Ascending aorta (tissue), 2 donors: ENCODE results near the gene MAD2L1BP. TPM values are rescaled to one million over a fixed set of nuclear protein-coding genes. Genes with fewer than 3 reads are reported as not detected.

Source experiments
- DNase-seq, 2 donors: peaks; one replicate each; pipeline ENCODE4 v3.0.0-alpha.2; 2019; ENCODE audit warnings: low spot score in 2 of 2
- H3K27ac ChIP-seq, 2 donors: fragments of 200-600 bp; sonication (generic); one replicate each; pipeline ENCODE4 v1.5.1; 2016 to 2017; ENCODE audit warnings: mild to moderate bottlenecking in 1 of 2
- H3K27me3 ChIP-seq: fragments of 200-600 bp; sonication (generic); one replicate; pipeline ENCODE4 v1.5.1; 2017
- H3K36me3 ChIP-seq, 2 donors: fragments of 200-600 bp; sonication (generic); one replicate each; pipeline ENCODE4 v1.5.1; 2016
- H3K4me1 ChIP-seq, 2 donors: fragments of 200-600 bp; sonication (generic); one replicate each; pipeline ENCODE4 v1.5.1; 2016 to 2017; ENCODE audit warnings: mild to moderate bottlenecking in 1 of 2
- H3K4me3 ChIP-seq, 2 donors: fragments of 200-600 bp; sonication (generic); one replicate each; pipeline ENCODE4 v1.5.1; 2016 to 2017; ENCODE audit warnings: mild to moderate bottlenecking in 1 of 2
- H3K9me3 ChIP-seq, 2 donors: fragments of 200-600 bp; sonication (generic); one replicate each; pipeline ENCODE4 v1.5.1; 2016
- intact Hi-C: fragments of 100-400 bp; cut with DNase I; formaldehyde crosslinking; loops from one replicate; pipeline ENCODE4 v1.15.1; 2023
- total RNA-seq: library from RNA; depleted of rRNA; stranded (reverse); fragments of >200 nt; gene quantifications from one replicate; pipeline ENCODE4 v1.1.0, GENCODE V29; 2016
- TF ChIP-seq, protein P1 (sequence below), 3 experiments: fragments of 200-600 bp in 2 of 3; fragments of 450-650 bp in 1 of 3; sonication (generic) in 2 of 3; IDR thresholded peaks; one replicate each; pipeline ENCODE4 v1.5.1; 2016 to 2019; ENCODE audit warnings: antibody characterized with exemption in 3 of 3, mild to moderate bottlenecking in 1 of 3, moderate library complexity in 1 of 3

The MAD2L1BP gene
- total RNA-seq, 1 donor from 2014 or later, result 15.0 TPM

DNA sequence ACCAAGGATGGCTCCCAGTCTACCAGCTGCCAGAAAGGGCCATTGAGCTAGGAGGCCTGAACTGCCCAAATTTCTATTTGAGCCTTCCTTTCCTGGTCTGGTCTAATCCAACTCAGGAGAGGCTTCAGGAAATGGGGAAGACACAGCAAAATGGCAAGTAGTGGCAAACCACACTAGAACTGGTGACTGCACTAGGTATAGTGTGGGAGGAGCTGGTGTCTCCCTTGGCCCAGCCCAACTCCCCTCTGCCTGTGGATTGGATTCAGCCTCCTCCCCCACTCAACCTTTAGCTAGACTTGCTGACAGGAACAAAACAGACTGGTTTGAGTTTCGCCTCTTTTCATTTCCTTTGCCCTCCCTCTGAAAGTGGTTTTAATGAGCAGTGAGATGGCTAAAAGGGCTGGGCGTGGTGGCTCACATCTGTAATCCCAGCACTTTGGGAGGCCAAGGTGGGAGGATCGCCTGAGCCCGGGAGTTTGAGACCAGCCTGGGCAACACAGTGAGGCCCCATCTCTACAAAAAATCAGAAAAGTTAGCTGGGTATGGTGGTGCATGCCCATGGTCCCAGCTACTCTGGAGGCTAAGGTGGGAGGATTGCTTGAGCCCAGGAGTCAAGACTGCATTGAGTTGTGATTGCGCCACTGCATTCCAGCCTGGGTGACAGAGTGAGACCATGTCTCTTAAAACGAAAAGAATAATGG lies 34.4 kb downstream of the MAD2L1BP start:
- intact Hi-C loops, result loop anchor here (2.0 kb wide), 2 partner anchors 39 to 99 kb away; no protein-coding TSS in a partner anchor
- Histone ChIP-seq H3K4me3 (no peak overlapping the region), H3K9me3 (no peaks in the 10 kb centered on the region), H3K27ac (peak overlapping the region; percentile 62 to 79), H3K27me3 (no peaks in the 10 kb centered on the region), H3K4me1 (peaks cover 27 to 32% of the 10 kb centered on the region in 2 donors), H3K36me3 (peaks cover 27 to 43% of the 10 kb centered on the region in 2 donors)
- DNase-seq, result no peak
- TF ChIP-seq, protein P1, sequence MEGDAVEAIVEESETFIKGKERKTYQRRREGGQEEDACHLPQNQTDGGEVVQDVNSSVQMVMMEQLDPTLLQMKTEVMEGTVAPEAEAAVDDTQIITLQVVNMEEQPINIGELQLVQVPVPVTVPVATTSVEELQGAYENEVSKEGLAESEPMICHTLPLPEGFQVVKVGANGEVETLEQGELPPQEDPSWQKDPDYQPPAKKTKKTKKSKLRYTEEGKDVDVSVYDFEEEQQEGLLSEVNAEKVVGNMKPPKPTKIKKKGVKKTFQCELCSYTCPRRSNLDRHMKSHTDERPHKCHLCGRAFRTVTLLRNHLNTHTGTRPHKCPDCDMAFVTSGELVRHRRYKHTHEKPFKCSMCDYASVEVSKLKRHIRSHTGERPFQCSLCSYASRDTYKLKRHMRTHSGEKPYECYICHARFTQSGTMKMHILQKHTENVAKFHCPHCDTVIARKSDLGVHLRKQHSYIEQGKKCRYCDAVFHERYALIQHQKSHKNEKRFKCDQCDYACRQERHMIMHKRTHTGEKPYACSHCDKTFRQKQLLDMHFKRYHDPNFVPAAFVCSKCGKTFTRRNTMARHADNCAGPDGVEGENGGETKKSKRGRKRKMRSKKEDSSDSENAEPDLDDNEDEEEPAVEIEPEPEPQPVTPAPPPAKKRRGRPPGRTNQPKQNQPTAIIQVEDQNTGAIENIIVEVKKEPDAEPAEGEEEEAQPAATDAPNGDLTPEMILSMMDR (IDR thresholded peaks at IDR 0.05), result no peak

DNA sequence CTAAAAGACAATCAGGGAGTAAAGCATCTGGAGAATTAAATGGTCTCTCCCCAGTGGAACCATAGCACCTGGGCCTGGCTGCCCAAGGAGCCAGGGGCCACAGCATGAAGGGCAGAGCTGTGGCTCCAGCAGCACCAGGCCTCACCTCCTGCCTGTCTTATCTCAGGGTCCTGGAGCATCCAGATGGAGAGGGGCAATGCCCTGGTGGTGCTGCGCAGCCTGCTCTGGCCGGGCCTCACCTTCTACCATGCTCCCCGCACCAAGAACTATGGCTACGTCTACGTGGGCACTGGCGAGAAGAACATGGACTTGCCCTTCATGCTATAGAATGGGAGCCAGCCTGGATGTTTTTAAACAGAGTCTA lies 35.0 kb downstream of the MAD2L1BP start:
- intact Hi-C loops, result no loop called here
- Histone ChIP-seq H3K4me1 (peaks cover 27 to 32% of the 10 kb centered on the region in 2 donors), H3K4me3 (no peak overlapping the region), H3K36me3 (peaks cover 32 to 48% of the 10 kb centered on the region in 2 donors), H3K27ac (peak overlapping the region in 1 of 2 donors; percentile 62), H3K9me3 (no peaks in the 10 kb centered on the region), H3K27me3 (no peaks in the 10 kb centered on the region)
- DNase-seq, result no peak
- TF ChIP-seq, protein P1 (IDR thresholded peaks at IDR 0.05), result no peak

DNA sequence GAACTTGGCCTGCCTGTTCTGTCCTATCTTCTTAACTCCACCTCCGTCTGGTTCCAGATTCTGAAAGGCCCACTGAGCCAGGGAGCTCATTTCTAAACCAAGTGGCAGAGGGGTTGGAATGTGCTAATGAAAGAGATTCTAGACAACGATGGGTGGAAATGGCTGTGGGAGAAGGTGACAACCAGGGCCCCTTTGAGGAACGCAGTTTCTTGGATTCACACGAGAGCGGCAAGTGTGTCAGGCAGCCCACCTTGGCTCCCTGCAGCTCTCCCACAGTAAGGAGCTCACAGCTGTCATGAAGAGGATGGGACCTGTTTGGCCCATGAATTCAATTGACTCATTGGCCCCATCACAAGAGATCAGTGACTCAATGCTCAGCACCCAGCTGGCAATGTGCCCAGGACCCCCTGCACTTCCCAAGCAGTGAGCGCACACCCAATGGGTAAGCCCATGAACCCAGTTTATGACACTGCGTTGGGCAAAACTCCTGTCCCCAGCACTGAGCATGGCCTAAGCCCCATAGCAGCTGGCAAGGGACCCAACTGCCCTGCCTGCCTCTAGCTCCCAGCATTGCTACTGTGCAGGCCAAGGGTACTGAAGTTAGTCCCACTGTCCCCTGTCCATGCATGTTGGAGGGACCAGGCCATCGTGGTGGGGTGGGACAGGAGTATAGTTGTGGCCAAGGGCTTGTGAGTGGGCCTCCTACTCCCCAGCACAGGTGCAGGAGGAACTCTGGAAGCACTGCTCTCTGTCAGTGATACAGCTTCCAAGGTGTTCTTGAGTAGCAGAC lies 35.6 kb downstream of the MAD2L1BP start:
- H3K36me3 ChIP-seq, result peaks cover 32 to 54% of the 10 kb centered on the region in 2 donors
- H3K9me3 ChIP-seq, result no peaks in the 10 kb centered on the region
- no peak for DNase-seq
- H3K4me3 ChIP-seq, result no peak overlapping the region
- peaks cover 27 to 32% of the 10 kb centered on the region in 2 donors for H3K4me1 ChIP-seq
- no peak overlapping the region for H3K27ac ChIP-seq
- intact Hi-C loops, result no loop called here
- no peaks in the 10 kb centered on the region for H3K27me3 ChIP-seq
- TF ChIP-seq, protein P1 (IDR thresholded peaks at IDR 0.05), result no peak

DNA sequence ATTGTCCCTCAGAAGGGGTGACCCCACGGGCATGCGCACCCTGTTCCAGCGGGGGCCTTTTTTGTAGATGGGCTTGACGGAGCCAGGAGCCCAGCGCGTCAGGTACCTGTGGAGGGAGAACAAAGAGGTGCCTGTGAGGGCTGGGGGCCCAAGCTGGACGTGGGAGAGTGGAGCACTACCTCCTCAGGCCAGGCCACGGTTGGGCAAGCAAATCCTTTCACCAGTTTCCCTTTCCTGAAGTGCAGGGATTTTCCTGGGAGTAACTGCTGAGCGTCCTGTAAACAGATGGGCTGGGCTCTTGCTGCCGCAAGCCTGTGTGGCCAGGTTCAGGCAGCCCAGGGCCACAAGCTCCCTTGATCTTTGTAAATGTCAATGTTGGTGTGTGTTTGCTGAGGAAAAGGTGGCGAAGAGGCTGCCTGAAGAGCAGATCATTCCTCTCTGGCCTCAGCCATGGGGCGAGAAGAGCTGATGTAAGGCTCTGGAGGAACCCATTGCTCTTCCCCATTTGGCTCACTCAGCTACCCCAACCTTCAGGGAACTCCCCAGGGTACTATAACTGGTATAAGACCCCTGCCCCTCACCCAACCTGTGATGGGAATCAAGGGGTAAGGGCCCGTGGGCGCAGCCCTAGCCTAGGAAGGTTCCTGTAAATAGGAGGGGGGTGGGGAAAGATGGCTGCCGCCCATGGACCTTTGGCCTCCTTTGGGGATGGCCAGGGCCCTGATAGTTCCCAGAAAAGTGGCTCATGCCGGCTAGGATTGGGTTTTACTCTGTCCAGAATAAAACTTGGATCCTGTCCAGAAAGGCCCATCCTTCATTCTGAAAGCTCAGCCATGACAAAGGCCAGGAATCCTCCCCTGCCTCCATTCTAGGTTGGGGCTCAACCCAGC lies 36.4 kb downstream of the MAD2L1BP start:
- H3K9me3 ChIP-seq, result no peaks in the 10 kb centered on the region
- H3K27me3 ChIP-seq, result no peaks in the 10 kb centered on the region
- H3K27ac ChIP-seq, result peak overlapping the region; percentile 44 to 61
- TF ChIP-seq, protein P1 (IDR thresholded peaks at IDR 0.05), result no peak
- H3K4me1 ChIP-seq, result peaks cover 25 to 32% of the 10 kb centered on the region in 2 donors
- H3K4me3 ChIP-seq, result no peak overlapping the region
- intact Hi-C loops, result loop anchor here (2.0 kb wide), 1 partner anchor 15 kb away; the partner anchor contains the start of gene MRPS18A
- no peak for DNase-seq
- peaks cover 40 to 62% of the 10 kb centered on the region in 2 donors for H3K36me3 ChIP-seq

DNA sequence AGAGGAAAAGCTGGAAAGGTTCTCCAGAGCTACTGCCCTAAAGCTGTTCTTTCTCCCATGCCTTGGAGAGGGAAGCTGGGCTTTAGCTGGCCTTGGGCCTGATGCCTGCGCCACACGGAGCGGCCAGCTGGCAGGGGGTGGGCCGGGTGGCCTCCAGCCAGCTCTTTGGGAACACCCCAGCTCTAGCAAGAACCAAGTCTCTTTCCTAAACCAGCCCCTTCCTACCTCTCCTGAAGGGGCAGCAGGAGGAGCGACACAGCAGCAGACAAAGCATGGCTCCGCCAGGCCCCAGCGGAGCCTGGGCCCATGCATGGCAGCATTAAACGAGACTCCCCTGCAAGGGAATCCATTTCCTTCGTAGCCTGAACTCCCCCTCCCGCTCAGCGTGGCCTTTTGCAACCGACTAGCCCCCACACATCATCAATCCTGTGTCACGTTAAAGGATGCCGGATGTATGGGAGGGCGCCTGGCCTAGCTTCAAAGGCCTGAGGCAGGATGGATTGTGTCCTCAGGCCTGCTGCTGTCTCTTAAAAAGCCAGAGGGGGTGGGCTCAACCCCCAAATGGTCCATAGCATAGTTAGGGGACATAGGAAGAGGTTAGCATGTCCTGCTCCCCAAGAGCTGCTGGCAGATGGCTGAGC lies 37.9 kb downstream of the MAD2L1BP start:
- intact Hi-C loops, result loop anchor here (2.0 kb wide), 1 partner anchor 13 kb away; the partner anchor contains the start of gene MRPS18A
- peaks cover 13 to 19% of the 10 kb centered on the region in 2 donors for H3K4me1 ChIP-seq
- H3K36me3 ChIP-seq, result peaks cover 55 to 78% of the 10 kb centered on the region in 2 donors
- TF ChIP-seq, protein P1 (IDR thresholded peaks at IDR 0.05), result no peak
- H3K27me3 ChIP-seq, result no peaks in the 10 kb centered on the region
- H3K4me3 ChIP-seq, result no peak overlapping the region
- H3K9me3 ChIP-seq, result no peaks in the 10 kb centered on the region
- peak overlapping the region; percentile 8 to 44 for H3K27ac ChIP-seq
- DNase-seq, result no peak
